Glomerular visceral epithelial cell (primary cell): ENCODE data around the gene FMNL2.
"Not testable (repeated sequence)": the region's sequence is repeated elsewhere in the genome, so short reads cannot be mapped to it uniquely, and the experiment has no call there.

Experiments used
- DNase-seq: peaks from one replicate; pipeline ENCODE4 v3.0.0-alpha.2; 2016; ENCODE audit errors: extremely low spot score

FMNL2 gene

DNA sequence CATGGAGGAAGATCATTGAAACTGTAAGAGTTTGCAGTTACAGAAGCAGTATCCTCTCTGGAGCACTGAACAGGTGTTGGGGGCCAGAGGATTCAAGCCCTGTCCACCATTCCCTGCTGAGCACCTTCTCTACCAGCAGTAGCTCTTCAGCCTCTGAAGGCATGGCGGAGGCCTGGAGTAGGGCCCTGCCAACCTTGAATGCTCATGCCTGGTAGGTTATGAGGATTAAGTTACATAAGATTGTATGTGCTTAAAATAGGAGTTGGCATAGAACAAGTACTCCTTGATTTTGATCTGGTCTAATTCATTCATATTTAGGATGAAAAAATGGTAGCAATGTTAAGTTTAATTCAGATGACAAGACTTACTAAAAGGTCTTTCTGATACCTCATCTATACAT lies 40.2 kb downstream of the FMNL2 start:
- DNase-seq: no peak

DNA sequence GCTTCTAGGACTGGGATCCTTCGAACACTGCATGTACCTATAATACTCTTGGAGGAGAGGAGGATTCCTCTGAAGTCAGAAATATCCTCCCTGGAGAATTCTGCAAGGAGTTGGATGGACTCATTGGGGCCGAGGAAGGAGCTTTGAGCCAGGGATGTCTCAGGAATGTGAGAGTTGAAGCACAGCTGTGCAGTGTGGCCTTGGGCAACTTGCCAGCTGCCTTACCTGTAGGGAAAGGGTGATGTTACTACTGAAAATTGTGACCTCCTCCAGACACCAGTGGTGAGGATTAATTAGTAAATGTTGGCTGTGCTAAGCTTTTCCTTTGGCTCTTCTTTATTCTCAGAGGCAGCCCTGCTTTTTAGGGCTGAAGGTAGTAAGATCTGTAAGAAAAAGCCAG lies 41.4 kb downstream of the FMNL2 start:
- peak; percentile 39 for DNase-seq

DNA sequence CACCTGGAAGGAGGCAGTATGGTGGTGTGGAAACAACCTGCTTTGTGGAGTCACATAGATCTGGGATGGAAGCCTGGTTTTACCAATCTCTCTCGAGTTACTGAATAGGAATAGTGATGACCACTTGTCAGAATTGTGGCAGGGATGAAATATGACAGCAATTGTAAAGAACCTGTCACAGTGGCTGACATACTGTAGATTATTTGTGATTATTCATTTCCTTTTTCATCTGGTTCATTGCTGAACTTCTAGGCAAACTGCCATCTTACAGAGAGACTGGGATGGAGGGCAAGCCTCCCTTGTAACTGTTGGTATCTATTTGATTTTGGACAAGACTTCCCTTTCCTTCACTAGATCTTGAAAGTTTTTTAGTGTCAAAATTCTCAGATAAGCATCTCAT lies 42.0 kb downstream of the FMNL2 start:
- DNase-seq: no peak

DNA sequence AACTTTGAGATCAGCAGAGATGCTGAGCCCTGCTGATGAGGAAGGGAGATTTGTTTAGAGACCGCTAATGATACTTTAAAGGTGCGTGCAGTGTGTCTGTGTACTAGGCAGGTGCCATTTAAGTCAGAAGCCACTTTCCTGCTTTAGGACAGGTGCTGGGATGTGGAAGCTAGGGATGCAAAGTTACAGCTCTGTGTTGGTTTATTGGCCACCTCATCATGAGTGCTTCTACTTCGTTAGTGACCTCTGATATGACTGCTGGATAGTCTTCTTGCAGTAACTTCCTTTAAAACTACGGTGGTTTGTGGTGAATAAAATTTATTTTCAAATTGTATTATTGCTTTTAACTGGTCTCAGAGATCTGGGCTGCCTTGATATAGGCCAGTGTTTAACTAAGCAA lies 44.1 kb downstream of the FMNL2 start:
- no peak for DNase-seq

DNA sequence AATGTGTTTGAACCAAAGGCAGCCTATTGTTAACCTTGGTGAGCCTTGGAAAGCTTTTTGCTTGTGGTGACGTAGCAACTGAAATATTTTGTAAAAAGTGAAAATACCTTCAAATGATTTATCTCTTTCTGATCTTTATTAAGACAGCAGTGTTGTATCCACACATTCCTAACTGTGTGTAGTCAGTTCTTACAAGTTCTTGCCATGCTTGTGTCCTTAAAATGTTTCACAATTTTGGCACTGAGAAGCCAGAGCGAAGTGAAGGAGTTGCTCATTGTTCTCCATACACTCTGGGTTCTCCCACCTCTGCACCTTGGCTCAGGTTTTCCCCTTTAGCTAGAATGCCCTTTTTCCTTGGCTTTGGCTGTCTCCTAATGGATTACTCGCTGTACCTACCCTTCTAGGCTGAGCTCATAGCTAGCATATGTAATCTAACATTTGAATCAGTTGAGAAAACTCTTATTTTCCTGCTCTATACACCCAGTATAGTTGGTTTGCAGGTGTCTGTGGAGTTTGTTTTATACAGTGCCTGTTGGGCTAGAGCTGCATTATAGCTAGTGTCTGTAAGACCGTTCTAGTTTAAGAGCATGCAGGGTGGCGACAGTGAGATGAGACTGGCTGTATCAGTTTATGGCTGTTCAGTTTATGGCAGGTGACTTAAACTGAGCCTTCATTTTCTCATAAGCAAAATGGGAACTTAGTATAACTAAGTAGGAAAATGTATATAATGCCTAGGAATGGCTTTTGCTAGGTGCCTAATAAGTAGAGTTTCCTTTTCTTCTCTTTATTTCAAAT lies 45.5 kb downstream of the FMNL2 start:
- no peak for DNase-seq

DNA sequence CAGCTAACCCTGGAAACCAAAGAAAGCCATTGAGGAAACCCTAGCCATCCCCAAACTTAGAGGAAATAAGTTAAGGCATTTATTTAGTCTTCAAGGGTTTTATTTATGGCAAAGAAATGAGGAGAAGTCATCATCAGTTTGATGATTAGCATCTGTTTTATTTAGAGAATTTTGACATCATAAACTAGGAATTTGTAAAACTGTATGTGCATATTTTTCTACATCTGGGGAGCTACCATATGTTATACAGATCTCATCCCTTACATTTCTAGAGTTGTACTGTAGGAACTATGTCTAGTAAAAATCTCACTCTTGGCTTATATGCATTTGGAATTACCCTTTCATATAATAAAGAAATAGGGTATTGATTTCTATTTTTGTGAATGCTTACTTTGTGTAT lies 48.7 kb downstream of the FMNL2 start:
- no peak for DNase-seq

DNA sequence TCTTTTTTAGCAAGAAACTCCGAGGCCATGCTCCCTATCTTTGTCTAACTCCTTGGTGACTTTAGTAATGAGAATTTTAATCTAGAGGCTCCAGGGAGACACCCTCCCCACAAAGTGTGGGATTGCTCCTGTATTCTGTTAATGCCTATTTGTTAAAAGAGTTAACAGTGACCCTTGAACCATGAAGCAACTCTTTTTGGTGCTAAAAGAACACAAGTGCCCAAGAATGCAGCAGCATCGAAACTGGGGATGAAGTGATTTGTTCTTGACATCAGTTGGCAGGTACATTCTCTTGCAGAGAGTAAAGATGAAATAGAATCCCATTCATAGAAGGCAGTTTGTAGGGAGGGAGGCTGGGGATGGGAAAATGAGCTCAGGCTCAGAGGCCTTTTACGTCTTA lies 50.0 kb downstream of the FMNL2 start:
- DNase-seq: no peak

DNA sequence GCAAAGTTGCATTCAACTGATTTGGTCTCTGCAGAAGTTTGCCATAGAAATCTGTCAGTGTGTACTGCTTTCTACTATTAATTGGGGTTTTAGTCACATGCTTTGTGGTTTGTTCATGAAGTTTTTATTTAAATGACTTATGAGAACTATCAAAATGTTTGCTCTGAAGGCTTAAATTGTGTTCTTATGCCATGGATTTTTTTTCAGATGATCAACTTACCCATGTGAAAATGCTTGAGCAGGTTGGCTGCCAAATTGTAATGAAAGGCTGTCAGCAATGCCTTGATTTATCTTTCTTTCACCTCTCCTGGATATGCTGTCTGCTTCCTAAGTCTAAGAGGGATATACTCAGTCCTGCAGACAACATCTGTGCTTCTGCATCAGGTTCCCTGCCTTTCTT lies 50.7 kb downstream of the FMNL2 start:
- DNase-seq: no peak

DNA sequence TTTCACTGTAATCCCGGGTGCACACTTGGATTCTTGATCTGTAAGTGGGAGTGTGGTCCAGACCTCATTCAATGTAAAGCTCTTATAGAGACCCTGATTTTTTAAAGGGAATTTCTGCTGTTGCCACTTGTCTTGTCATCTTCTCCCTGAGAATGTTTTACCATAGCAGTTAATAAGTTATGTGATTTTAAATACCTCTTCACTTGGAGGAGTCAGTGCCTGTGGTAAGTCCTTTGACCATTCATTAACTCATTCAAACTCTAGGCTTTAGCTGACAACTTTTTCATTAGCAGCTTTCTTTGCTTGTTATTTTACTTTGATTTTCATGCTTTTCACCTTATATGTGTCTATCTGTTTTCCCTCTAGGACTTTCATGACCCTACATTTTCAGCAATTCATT lies 51.3 kb downstream of the FMNL2 start:
- peak; percentile 51 for DNase-seq

DNA sequence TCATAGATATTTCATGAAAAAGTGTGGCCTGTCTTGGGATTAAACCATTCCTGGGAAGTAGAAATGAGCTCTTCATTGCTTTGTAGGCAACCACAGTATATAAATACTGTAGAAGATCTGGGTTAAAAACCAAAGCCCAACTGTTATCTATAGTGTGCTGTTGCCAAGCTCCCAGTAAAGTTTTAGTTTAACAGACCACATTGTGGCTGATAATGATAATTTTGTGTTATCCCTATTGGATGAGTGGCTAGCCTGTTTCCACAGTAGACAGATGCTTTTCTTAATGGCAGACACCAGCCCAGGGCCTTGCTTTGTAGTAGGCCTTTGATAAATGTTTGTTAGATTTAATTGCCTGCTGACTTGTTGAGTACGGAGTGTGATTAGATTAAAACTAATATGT lies 52.1 kb downstream of the FMNL2 start:
- DNase-seq: peak; percentile 64

DNA sequence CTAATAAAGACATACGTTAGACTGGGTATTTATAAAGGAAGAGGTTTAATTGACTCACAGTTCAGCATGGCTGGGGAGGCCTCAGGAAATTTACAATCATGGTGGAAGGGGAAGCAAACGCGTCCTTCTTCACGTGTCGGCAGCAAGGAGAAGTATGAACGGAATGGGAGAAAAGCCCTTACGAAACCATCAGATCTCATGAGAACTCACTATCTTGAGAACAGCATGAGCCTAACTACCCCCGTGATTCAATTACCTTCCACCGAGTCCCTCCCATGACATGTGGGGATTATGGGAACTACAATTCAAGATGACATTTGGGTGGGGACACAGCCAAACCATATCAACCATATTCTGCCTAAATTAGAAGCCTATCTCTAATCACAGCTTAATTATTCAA lies 53.3 kb downstream of the FMNL2 start:
- DNase-seq: not testable (repeated sequence)

DNA sequence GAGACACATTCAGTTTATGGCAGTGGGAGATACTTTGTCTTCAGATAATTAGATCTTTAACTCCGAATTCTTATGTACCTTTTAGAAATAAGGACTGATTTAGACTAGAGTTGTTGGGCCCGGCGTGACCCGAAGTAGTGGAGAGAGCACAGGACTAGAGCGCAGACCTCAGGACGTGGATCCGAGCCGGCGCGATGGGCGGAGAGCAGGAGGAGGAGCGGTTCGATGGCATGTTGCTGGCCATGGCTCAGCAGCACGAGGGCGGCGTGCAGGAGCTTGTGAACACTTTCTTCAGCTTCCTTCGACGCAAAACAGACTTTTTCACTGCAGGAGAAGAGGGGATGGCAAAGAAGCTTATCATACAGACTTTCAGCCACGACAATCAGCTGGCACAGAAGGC lies 54.5 kb downstream of the FMNL2 start:
- no peak for DNase-seq

DNA sequence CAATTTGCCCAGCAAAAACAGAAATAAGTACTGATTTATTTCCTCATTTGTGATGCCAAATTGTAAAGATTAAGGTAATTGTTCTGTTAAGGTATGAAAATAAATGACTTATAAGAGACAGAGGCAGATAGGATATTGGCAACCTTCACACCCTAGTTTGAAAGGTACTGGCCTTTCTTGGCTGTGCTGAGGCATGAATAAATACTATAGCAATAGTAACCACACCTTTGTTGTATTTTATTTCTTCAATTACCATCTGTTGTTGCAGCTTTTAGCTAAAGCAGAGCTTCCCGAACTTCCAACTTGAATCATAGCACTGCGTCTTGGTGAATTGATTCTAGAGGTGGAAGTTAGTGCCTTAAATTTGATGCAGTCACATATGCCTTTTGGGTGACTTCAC lies 55.9 kb downstream of the FMNL2 start:
- no peak for DNase-seq

DNA sequence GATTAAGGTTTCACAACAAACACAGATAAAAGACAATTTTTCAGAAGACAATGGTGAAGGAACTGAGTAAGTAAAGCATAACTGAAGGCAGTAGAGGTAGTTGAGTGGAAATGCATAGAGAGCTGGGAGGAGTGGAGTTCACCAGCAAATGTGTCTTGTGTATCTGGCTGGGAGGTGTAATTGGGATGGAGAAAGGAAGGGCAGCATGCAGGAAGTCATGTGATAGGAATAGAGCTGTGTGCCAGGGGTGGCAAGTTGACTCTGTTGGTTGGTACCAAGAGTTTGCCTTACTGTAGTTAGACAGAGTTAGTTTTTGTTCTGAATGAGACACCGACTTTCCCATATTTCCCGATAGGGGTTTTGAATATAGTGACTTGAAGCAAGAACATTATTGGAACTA lies 56.3 kb downstream of the FMNL2 start:
- no peak for DNase-seq

DNA sequence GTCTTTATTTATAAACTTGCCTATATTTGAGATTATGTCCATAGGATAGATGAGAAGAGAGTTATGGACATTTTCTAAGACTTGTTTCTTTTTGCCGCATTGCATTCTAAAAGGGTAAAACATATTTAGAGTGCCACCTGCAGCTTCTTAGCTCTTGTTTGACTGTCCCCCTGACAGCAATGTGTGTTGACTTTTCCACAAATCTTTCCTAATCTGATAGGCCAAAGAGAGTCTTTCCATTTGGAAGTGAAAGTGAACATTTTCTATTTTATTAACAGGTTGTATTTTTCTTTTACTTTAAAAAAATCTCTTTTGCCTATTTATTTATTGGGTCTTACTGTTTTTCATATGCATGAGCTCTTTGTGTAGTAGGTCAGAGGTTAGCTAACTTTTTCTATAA lies 58.4 kb downstream of the FMNL2 start:
- no peak for DNase-seq

DNA sequence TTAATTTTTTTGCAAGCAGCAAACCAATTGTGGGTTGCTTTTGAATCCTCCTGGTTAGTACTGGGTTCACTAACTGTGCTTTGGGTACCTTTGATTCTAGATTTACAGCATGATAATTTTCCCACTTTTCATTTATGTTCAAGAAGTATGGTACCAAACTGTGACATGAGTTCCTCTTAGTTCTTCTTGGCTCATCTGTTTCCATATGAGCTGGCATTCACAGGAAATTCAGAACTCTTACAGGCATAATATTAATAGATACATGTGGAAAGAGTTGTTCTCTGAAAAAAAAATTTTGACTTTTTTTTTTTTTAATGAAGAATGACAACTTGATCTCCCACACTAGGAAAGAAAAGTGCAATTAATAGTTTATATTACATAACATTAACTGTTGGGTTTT lies 59.4 kb downstream of the FMNL2 start:
- DNase-seq: no peak

DNA sequence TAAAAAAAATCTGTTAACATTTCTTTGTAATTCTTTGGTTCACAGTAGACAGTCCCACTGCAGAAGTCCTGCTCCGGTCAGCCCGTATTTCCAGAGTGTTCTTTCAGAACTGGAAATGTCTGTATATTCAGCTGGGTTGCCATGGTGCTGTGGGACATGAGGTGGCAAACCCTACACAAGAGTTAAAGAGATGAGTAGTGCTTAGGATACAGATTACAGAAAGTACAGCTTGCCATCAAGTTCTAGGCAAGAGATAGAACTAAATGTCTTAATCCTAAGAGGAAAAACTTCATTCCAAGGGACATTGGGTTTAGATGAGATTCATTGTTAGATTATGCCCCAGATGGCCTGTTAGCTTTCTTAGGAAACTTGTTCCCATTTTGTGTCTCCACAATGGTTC lies 60.1 kb downstream of the FMNL2 start:
- no peak for DNase-seq

DNA sequence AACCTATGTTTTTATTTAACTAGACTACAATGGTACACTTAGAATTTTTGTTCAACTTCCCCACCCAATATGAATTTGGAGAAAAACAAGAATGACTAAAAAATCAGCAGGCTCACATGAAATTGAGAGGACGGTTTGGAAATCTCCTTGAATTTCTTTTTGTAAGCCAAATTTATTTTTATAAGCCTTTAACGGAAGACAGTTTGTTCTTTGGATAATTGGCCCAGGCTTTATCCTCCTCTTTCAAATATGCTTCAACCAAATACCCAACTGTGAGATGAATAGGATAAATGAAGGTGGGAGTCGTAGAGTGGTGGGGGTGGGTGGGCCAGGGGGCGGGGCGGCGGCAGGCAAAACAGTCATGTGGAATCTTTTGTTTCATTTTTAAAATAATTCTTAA lies 60.6 kb downstream of the FMNL2 start:
- DNase-seq: no peak

DNA sequence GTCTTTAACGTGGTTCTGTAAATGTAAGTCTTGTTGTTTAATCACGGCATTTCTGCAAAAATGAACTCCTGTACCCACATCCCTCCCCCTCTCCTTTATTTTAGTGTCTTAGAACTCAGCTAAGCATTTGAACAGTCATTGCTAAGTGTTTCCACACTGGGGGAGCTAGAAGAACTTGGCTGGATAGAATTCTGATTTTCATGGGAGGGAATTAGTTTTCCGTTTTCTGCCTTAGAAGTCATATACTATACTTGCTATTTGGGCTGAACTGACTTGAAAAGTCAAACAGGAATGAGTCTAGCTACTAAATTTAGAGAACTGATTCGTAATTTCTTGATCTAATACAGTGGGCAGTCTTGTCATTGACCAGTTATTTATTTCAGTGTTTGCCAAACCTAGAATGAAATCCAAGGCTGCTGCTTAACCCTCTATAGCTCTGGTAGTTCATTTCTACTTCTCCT lies 61.1 kb downstream of the FMNL2 start:
- no peak for DNase-seq

DNA sequence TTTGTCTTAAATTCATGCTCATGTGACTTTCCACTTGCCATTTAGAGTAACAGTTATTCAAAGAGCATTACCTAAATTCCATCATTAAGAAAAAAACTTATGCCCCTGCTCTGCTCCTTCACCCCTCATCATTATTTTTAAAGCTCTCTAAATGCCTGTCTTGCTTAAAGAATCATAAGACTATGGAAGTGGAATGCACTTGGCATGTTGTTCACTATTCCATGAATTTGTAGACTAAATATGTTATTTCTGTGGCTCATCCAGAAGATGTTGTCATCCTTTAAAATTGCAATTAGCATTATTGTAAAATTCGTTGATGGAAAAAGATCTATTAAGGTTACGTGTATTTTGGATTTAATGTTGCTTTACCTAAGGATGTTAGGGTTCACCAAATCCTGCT lies 61.8 kb downstream of the FMNL2 start:
- DNase-seq: no peak

DNA sequence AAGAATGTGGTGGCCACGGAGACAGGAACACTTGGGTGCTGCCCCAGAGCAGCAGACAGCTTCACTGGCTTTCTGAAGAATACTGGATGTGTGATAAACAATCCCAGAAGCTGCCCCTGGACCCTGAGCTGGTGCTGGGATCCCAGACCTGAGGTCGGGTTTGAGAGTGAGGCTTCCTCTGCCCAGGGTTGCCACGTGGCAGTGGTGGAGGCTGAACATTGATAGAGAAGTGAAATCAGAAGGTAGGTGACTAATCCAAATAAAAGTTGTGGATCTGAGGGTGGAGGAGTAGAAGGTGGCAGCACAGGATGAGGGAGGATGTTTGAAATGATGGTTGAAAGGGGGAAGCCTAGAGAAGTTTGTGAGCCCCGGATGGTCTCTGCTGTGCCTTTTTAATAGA lies 64.0 kb downstream of the FMNL2 start:
- no peak for DNase-seq

DNA sequence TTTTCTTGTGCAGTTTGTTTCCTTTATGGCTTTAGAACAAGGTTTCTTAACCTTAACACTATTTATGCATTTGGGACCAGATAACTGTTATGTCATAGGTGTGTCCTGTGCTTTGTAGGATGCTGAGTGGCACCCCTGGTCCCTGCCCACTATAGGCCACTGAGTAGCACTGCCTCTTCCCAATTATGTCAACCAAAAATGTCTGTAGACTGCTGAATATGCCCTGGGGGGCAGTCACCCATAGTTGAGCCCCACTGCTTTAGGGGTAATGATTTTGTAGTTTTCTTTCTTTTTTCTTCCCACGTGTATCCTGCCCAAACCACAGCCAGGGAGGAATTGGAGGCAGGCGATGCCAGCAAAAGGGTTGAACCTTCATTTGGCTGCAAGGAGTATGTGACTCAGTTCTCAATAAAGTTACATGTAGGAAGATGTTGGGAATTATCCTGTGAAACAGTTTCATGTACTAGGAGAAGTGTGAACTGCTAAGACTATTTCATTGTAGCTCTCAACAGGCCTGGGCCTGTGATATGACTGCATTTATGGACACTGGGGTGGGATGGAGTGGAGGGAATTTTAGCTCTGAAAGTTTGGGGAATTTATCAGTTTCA lies 65.7 kb downstream of the FMNL2 start:
- DNase-seq: no peak
